ENCODE measurements around the gene CALHM1.
"Not testable (repeated sequence)": the region's sequence is repeated elsewhere in the genome, so short reads cannot be mapped to it uniquely, and the experiment has no call there.

Gene CALHM1

DNA sequence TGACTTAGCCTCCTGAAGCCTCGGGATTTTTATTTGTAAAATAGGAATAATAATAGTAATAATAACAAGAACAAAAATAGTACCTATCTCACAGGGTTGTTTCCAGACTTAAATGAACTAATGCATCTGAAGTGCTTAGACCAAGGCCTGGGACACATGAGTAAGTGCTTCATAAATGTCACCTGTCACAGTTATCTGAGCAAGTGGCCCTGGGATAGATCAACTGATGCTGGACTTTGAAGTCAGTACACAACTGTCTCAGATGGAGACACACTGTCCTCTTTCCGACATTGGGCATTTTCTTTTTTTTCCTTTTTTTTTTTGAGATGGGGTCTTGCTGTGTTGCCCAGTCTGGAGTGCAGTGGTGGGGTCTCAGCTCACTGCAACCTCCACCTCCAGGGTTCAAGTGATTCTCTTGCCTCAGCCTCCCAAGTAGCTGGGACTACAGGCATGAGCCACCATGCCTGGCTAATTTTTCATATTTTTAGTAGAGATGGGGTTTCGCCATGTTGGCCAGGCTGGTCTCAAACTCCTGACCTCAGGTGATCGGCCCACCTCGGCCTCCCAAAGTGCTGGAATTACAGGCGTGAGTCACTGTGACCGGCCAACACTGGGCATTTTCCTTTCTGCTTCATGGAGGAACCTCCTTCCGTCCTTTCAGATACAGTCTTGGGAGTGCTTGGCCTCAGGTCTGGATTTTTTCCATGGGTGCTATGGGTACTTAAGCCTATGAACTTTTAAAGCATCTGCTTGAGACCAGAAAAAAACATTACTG lies 28.1 kb upstream of the CALHM1 start:
- DNase-seq, result not testable (repeated sequence)

DNA sequence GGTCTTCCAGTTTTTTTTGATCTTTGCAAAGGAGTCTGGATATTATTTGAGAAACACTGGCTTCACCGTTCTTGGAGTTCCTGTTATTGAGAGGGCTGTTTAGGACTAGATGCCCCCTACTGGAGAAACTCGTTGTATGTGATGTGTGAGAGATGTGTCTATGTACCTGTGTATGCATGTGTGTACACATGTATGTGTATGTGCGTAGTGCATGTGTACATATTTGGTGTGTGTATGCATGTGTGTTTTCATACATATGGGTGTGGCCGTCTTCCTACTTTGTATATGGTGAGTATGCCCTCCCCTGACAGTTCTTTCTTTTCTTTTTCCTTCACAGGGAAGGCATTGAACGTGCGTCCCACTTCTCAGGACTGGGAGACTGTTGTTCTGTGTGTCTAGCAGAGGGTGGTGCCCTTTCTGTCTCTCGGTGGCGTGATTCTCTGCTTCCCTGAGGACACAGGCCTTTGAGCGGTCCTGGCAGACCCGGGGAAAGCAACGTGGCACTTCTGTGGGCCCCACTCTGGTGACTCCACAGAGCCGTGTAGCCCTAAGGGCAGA lies 23.4 kb upstream of the CALHM1 start:
- peak; percentile 86 for DNase-seq

DNA sequence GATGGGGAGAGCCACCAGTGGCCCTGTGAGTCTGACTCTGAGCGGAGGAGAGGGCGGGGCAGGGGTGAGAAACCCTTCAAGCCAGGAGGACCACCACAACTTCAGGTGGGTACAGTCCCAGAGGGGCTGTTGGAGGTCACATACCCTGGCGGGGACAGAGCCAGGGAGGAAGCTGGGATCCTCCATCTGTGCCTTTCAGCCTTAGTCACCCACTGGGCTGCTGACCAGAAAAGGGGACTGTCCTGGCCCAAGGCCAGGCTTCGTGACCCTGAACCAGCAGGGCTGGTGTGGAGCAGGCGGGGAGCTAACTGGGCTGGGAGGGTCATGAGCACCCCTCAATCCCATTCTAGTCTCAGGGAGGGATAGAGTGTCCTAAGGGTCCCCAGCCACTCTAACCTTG lies 21.8 kb upstream of the CALHM1 start:
- DNase-seq, result no peak

DNA sequence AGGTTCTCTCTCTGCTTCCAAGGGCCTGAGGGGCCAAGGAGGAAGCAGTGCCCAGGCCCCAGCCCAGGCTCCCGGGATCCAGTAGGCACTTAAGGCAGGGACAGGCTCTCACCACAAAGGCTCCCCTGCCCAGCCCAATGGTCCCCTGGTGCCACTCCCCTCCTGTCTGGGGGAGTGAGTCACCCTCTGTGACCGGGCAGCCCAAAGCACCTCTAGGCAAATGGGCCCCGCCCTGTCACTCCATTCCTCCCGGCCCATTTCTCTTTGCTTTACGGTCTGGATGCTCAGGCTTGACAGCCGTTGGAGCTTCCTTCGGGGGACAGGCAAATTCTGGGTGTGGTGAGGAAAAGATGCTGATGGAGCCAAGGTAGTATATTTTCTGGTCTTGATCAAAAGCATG lies 20.4 kb upstream of the CALHM1 start, which contains the start of gene CALHM3:
TSS of gene CALHM3 (minus strand) at position 106 of the 400 bp plus-strand sequence. CDS start 208 bp downstream, outside the sequence.
- DNase-seq, result no peak

DNA sequence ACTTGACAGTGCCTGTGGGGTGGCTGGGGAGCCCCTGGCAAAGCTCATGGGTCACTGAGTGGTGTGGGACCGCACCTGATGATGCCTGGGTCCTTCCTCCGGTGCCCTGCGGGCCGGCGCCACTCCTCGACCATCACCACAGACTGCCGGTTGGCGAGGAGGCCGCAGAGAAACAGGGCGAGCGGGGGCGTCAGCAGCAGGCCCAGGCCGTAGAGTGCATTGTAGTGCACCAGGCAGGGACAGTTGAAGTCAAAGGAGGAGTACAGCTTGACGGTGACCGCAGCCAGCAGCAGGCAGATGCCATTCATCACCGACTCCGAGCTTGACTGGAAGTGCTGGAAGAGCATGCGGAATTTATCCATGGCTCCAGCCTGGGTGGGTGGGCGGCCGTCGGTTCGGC lies 20.0 kb upstream of the CALHM1 start:
- no peak for DNase-seq

DNA sequence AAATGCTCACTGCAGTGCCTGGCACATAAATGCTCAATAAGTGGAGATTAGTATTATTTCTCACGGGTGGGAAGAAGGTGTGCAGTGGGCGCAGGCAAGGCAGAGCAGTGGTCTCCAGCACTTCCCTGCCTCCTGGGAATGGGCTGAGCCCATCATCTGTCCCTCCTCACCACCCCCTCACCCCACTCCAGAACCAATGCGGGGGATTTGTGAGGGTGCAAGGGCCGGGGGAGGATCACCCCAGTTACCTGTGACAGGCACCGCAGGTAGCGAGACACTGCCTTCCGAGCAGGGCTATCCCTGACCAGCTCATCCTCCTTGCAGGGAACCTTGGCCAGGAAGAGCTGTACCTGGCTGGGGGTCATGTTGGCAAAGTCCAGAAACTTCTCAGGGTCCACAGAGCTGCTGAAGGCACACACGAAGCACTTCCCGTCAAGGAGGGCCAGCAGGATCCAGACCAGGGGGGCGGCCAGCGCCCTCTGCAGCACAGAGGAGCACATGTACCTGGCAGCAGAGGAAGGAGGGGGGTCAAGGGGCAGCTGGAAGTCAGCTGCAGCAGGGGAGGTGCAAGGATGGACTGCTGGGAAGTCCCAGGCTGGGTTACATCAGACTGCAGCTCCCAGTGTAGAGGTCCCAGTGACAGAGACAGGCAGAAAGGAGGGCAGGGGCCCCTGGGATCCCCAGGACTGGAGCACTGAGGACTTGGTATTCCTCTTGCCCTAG lies 17.5 kb upstream of the CALHM1 start:
- DNase-seq, result peak; percentile 23

DNA sequence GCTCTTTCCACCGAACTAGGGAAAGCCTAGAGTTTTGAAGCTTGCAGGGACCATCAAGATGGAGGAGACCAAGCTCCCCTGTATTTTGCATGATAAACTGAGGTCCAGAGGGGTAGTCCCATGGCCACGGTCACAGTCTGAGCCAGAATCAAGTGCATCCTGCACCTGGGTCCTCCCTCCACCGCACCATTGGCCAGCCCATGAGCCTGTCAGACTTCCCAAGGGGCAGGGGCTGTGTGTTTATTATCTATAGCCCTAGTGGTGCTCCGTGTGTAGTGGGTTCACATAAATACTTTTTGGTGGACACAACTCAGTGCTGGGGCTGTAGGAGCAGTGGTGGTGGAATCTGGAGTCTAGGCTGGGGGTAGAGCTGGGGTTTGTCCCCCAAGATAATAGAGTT lies 16.7 kb upstream of the CALHM1 start:
- DNase-seq, result no peak

DNA sequence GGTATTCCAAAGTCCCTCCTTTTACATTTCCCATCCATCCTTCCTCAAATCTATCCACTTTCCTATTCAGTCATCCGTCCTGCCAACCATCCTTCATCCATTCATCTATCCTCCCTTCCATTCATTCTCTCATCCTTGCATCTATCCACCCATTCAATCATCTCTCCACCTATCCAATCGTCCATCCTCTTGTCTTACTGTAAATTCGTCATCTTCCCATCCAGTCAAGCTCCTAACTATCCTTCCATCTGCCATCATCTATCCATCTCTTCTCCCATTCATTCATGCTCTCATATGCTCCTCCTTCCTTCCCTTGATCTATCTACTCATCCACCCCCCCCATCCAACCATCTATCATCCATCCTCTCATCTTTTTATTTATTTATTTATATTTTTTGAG lies 15.4 kb upstream of the CALHM1 start:
- DNase-seq, result no peak

DNA sequence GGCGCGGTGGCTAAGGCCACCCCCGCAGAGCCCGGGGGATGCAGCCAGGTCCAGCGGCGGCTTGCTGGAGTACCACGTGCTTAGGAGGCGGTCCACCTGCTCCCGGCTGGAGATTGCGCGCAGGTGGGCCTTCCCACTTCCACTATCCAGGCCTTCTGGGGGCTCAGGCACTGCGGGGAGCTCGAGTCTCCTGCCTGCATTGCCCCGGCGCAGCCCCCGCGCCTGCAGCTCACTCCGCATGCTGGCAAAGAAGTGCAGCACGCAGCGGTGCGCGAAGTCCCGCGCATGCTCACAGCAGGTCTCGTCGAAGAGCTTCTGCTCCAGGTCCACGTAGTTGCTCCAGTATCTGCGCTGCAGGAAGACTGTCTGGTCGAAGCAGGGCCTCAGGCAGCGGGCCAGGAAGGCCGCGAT lies 14.6 kb upstream of the CALHM1 start:
- DNase-seq, result no peak

DNA sequence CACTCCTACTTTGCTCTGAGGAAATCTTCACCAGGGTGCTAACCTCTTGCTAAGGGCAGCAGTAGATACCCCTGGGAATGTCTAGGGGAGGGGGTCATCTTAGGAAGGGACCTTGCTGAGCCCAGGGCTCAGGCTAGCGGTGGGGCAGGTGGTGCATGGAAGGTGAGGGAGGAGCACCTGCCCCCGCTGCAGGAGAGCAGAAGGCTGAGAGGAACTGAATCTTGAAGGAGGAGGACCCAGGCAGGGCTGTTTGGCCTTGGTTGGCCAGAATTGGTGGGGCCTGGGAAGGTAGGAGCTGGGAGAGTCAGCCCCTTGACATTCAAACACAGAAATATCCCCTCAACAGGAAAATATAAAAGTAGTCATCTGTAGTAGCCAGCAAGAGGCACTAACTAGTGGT lies 13.3 kb upstream of the CALHM1 start:
- no peak for DNase-seq

DNA sequence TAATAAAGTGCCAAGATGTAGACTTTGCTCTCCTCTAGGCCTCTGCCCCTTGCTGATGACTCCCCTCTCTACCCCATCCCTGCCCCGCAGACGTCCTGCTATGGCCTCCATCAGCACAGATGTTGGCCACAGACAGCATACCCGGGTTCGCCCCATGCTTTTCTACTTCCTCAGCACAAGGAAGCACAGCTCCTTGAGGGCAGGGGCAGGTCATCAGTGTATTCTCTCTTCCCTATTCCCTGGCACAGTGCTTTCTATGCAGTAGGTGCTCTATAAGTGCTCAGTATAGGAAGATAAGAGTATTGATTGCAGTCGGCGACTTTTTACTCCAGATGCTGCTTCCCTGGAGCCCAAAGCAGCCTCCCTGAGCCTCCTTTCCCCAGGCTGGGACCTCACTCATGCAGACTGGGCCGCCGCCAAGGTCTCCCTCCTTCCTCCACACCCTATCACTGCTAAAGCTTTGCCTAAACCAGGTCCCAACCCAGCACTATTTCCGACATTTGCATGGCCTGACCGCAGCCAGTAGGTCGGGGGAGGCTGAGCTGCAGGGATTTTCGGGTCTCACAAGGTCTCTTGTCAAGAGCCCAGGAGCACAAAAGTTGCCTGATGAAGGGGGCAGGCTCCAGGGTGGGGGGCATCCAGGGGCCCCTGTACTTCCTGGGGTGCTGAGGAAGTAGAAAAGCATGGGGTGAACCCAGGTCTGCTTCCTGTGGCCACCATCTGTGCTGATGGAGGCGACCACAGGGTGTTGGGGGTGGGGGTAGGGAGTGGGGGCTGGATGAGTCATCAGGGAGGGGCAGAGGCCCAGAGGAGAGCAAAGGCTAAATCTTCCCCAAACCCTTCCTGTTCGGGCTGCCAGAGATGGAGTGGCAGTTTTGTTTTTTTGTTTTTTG lies 12.3 kb upstream of the CALHM1 start:
- DNase-seq, result peak; percentile 48

DNA sequence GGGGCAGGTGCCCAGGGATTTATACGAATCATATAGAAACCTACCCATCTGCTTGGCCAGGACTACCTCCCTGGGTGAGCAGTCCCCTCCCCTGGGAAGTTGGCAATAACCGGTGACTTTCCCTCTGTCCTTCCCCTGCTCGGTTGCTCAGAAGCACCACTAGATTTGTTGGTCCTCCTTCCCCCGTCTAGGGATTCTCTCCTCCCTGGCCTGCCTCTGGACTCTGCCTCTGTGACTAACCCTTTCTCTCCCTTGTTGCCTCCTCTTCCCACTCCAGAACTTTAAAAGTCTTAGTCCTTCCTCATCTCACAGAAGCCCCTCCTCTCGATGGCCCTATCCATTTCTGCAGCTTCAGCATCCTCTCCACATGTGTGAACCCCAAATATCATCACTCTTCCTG lies 10.5 kb upstream of the CALHM1 start:
- no peak for DNase-seq

DNA sequence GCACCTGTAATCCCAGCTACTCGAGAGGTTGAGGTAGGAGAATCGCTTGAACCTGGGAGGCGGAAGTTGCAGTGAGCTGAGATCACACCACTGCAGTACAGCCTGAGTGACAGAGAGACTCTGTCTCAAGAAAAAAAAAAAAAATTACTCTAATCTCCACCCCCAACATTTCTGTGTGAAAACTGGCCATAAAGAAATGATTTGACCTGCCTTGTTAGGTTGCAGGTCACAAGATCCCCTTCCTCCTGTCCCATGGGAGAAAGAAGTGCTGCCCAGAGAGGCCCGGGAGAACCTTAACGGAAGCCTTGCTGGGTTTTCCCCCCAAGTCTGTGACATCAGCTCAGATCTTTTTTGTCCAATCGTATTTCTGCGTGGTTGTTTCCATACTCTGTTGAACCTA lies 8.7 kb upstream of the CALHM1 start:
- DNase-seq, result no peak

DNA sequence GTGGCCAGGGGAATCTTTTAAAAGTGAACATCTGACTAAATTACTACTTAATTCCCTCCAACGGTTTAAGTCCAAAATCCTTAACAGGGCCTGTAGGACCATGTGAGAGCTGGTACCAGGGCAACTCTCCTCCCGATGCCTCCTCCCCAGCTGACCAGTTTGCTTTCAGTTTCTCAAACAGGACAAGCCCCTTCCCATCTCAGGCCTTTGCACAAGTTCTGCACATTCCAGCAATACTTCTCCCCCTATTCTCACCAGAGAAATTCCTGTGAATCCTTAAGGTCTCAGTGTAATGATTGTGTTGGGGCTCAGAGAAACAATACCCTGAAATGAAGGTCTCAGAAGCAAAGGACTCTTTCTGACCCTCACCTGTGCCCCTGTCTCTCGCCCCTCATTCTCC lies 8.0 kb upstream of the CALHM1 start:
- no peak for DNase-seq

DNA sequence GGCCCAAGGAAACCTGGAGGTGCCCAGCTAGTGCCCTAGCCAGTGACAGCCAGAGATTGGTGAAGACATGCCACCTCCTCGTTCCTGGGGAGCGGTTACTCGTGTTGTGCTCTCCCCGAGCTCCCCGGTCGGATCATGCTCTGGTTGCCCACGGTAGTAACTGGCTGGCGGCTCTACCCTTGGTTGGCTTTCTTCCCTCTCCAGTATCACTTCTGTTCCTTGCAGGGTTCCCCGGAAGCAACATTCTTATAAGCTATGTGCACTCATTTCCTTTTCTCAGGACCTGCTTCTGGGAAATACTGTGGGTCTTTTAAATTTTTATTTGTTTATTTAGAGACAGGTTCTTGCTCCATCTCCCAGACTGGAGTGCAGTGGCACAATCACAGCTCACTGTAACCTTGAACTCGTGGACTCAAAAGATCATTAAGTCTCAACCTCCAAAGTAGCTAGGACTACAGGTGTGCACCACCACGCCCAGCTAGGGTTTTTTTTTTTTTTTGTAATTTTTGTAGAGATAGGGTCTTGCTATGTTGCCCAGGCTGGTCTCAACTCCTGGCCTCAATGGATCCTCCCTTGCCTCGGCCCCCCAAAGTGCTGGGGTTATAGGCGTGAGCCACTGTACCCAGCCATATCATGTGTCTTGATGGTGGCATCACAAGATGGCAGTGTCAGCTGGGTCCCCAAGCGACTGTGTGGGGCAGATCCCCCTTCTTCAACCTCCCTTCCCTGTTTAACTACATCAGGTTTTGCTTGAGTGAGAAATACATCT lies 6.9 kb upstream of the CALHM1 start:
- peak; percentile 87 for DNase-seq

DNA sequence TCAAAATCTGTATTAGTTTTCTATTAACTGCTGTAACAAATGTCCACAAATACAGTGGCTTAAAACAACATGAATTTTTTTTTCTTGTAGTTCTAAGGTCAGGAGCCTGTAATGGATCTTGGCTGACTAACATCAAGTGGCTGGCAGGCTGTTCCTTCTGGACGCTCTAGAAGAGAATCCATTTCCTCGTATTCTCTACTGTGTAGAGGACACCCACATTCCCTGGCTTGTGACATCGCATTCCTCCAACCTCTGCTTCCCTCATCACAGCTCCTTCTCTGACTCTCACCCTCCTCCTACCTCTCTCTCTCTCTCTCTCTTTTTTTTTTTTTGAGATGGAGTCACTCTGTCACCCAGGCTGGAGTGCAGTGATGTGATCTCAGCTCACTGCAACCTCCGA lies 4.8 kb upstream of the CALHM1 start:
- peak; percentile 69 for DNase-seq

DNA sequence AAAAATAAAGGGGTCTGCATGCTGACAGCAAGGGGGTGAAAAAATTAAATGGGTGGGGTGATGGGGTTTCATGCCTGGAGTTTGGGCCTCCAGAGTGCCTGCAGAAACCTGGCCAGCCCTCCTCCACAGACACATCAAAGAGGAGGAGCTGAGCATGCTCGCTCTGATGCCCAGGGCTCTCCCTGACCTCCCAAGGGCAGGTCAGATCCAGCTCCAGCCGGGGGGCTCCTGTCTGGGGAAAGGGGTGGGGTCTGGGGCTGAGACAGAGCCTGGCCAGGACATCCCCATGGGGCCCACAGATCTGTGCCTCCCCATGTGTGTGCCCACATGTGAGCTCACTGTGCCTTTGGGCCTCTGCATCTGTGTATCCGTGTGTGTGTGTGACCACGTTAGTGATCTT lies 915 bp upstream of the CALHM1 start:
- no peak for DNase-seq

DNA sequence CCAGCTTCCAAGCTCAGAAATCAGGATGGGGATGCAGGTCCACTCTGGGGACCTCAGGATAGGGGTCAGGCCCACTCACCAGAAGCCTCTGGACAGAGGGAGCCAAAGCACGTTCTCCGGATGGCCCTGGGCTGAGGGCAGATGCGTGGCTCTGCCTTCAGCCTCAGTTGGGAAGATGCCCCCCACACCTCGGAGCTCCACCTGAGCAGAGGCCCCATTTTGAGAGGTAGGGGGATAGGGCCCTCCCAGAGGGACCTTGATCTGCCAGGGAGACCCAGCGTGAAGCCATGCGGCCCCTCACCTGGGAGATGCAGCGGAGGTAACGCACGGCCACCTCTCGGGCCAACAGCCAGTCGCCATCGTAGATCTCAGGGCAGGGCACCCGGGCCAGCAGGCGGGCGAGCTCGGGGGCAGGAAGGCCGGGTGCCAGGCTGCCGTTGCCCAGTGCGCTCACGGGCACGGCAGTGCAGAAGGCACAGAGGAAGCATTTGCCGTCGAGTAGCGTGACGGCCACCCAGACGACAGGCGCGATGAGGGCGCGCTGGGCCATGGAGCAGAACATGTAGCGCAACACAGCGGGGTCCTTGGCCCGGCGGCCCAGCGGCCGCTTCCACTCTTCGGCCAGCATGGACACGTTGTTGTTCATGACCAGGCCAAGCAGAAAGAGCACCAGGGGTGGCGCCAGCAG lies 660 bp downstream of the CALHM1 start:
- no peak for DNase-seq

DNA sequence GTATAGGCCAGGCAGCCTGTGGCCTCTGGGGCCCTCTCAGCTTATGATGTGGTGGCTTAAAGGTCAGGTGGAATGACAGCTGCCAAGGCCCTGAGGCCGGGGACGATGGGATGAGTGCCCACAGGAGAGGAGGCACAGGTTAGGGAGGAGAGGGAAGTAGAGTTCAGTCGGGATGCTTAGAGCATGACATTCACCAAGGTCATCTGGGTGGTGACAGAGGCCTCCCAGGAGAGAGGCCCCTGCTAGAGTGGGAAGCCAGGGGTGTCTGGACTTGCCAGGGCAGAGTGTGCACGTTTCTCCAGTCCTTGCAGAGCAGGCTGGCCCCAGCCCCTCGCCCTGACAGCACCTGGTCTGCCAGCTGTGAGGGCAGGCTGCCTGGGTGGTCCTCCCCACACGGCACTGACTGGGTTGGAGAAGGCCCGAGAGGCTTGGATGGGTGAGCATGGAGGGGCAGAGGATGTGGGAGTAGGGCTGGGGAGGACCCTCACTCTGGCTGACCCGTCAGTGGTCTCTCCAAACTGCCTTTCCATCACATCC lies 1.5 kb downstream of the CALHM1 start:
- DNase-seq, result no peak

DNA sequence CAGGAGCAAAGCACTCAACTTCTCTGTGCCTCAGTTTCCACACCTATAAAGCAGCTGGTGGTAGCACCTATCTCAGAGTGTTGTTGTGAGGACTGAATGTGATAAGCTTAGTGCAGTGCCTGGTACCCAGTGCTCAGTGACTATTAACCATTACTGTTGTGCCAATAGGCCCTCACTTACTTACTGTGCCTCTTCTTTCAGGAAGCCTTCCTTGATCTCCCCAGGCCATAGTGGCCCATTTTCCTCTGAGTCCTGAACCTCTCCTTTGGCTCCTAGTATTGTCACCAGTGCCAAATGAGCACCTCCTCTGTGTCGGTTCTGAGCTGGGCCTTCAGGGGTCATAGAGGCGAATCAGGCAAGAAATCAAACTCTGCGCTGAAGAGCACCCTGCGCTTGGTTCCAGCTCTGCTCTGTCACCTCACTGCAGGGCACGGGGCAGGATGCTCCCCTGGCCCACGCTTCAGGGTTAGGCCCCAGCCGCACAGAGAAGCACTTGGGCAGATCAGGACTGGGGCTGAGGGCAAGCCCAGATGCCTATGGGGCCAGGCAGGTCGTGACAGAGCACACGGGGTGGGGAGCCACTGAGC lies 2.5 kb downstream of the CALHM1 start:
- DNase-seq, result no peak

DNA sequence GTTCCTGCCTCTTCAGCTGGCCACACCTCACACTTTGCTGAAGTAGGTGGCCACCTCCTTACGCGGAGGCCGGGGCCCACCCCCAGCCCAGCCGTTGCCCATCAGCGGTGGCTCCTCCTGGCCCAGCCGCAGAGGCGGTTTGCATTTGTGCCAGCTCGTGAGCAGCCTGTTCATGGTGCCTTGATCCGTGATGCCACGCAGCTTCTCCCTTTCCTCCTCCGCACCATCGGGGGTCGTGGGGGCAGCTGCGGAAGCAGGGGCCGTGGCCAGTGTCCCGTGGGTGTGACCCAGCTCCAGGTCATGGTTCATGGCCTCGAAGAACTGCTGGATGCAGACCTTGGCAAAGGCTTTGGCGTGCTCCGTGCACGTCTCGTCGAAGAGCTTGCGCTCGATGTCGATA lies 3.5 kb downstream of the CALHM1 start:
- no peak for DNase-seq
